ENCODE results near the gene FOXJ3.
"Not testable (repeated sequence)": the region's sequence is repeated elsewhere in the genome, so short reads cannot be mapped to it uniquely, and the experiment has no call there.

Gene FOXJ3

GRCh38 chr1:42239555-42239954 lies 95.5 kb downstream of the FOXJ3 start:
- DNase-seq: no peak

GRCh38 chr1:42239041-42239440 lies 96.0 kb downstream of the FOXJ3 start:
- DNase-seq: no peak

GRCh38 chr1:42231253-42231652 lies 103.8 kb downstream of the FOXJ3 start:
- DNase-seq: no peak

- no peak for DNase-seq
Measured at GRCh38 chr1:42228938-42229337, 106.1 kb downstream of the FOXJ3 start.

GRCh38 chr1:42223036-42223435 lies 112.0 kb downstream of the FOXJ3 start:
- no peak for DNase-seq

- no peak for DNase-seq
Measured at GRCh38 chr1:42221952-42222606, 113.0 kb downstream of the FOXJ3 start.

GRCh38 chr1:42221456-42221855 lies 113.6 kb downstream of the FOXJ3 start:
- DNase-seq: no peak

GRCh38 chr1:42219627-42220026 lies 115.4 kb downstream of the FOXJ3 start:
- no peak for DNase-seq

GRCh38 chr1:42214447-42214871 lies 120.6 kb downstream of the FOXJ3 start:
- no peak for DNase-seq

- no peak for DNase-seq
Measured at GRCh38 chr1:42211224-42211623, 123.8 kb downstream of the FOXJ3 start.

- DNase-seq: no peak
Measured at GRCh38 chr1:42210421-42211133, 124.5 kb downstream of the FOXJ3 start.

GRCh38 chr1:42209526-42210251 lies 125.3 kb downstream of the FOXJ3 start:
- no peak for DNase-seq

- DNase-seq: not testable (repeated sequence)
Measured at GRCh38 chr1:42206930-42207329, 128.1 kb downstream of the FOXJ3 start.

- DNase-seq: no peak
Measured at GRCh38 chr1:42206164-42206563, 128.9 kb downstream of the FOXJ3 start.

- DNase-seq: no peak
Measured at GRCh38 chr1:42201986-42202385, 133.0 kb downstream of the FOXJ3 start.

GRCh38 chr1:42198251-42198650 lies 136.8 kb downstream of the FOXJ3 start:
- DNase-seq: no peak

- no peak for DNase-seq
Measured at GRCh38 chr1:42195841-42196240, 139.2 kb downstream of the FOXJ3 start.

- DNase-seq: no peak
Measured at GRCh38 chr1:42192106-42192505, 142.9 kb downstream of the FOXJ3 start.

GRCh38 chr1:42191319-42191718 lies 143.7 kb downstream of the FOXJ3 start:
- DNase-seq: no peak

GRCh38 chr1:42189931-42190853 lies 144.8 kb downstream of the FOXJ3 start:
- DNase-seq: no peak

GRCh38 chr1:42186152-42186551 lies 148.9 kb downstream of the FOXJ3 start:
- no peak for DNase-seq

- no peak for DNase-seq
Measured at GRCh38 chr1:42184616-42185015, 150.4 kb downstream of the FOXJ3 start.

GRCh38 chr1:42183957-42184268 lies 151.1 kb downstream of the FOXJ3 start:
- DNase-seq: no peak
